H1 (cell line): ENCODE results near the gene CSGALNACT2. TPM values are rescaled to one million over a fixed set of nuclear protein-coding genes. Genes with fewer than 3 reads are reported as not detected.

ENCODE experiments used
- CTCF ChIA-PET: fragments of 300-600 bp; sonication (Branson Sonifier 250); formaldehyde crosslinking; loops from one replicate; lab custom pipeline; 2021; ENCODE audit not compliant: partially characterized antibody; lab: Charles Lee
- POLR2A ChIA-PET: fragments of 300-600 bp; sonication (Branson Sonifier 250); formaldehyde crosslinking; loops from one replicate; lab custom pipeline; 2021; ENCODE audit warnings: inconsistent platforms; ENCODE audit not compliant: partially characterized antibody; lab: Charles Lee
- DNase-seq, 2 experiments: peaks; one replicate each; pipeline versions ENCODE4 v3.0.0 to v3.0.0-alpha.2; 2010 to 2022; ENCODE audit warnings: low spot score in 2 of 2, low read depth in 1 of 2, mixed read lengths in 1 of 2
- FAIRE-seq: peaks from 2 replicates; lab custom pipeline; 2011; peaks lifted over from hg19 to GRCh38; lab: Jason Lieb, UNC
- H2AFZ ChIP-seq: 2 replicates; pipeline ENCODE4 v1.8.1; 2012; ENCODE audit warnings: low read length, inconsistent platforms
- H2AK5ac ChIP-seq: 2 replicates; pipeline ENCODE4 v1.6.1; 2013; ENCODE audit warnings: low read depth, low read length
- H2BK120ac ChIP-seq: replicated peaks from 2 replicates; pipeline ENCODE3; 2013; ENCODE audit warnings: low read depth, low read length, inconsistent platforms
- H2BK12ac ChIP-seq: 2 replicates; pipeline ENCODE4 v1.6.1; 2013; ENCODE audit warnings: low read depth, low read length
- H2BK15ac ChIP-seq: 2 replicates; pipeline ENCODE4 v1.6.1; 2013; ENCODE audit warnings: low read length
- H2BK20ac ChIP-seq: 2 replicates; pipeline ENCODE4 v1.6.1; 2013; ENCODE audit warnings: low read length
- H2BK5ac ChIP-seq: 2 replicates; pipeline ENCODE4 v1.6.1; 2013; ENCODE audit warnings: low read depth, low read length
- H3K14ac ChIP-seq: 2 replicates; pipeline ENCODE4 v1.6.1; 2013; ENCODE audit warnings: inconsistent platforms; ENCODE audit not compliant: insufficient read length
- H3K18ac ChIP-seq: 2 replicates; pipeline ENCODE4 v1.6.1; 2013; ENCODE audit warnings: low read length; ENCODE audit errors: extremely low read depth
- H3K23ac ChIP-seq: 2 replicates; pipeline ENCODE4 v1.6.1; 2013; ENCODE audit warnings: inconsistent platforms; ENCODE audit not compliant: insufficient read length
- H3K23me2 ChIP-seq: 2 replicates; pipeline ENCODE4 v1.6.1; 2013; ENCODE audit warnings: low read depth, low read length
- H3K27ac ChIP-seq: 2 replicates; pipeline ENCODE4 v1.6.1; 2011; ENCODE audit warnings: low read depth, low read length, inconsistent platforms
- H3K27me3 ChIP-seq, 4 experiments: replicated peaks in 1 of 4; 1 replicate in 1 of 4; 2 replicates in 3 of 4; pipeline versions ENCODE4 v1.6.1 to v1.8.1; 2011 to 2013; ENCODE audit warnings: low read length in 3 of 4, mild to moderate bottlenecking in 3 of 4, inconsistent platforms in 2 of 4, mixed read lengths in 2 of 4, moderate library complexity in 1 of 4; ENCODE audit not compliant: control insufficient read depth in 3 of 4, insufficient read depth in 3 of 4; ENCODE audit errors: extremely low read depth in 1 of 4
- H3K36me3 ChIP-seq, 4 experiments: 2 replicates each; pipeline versions ENCODE4 v1.6.1 to v1.8.1; 2011 to 2013; ENCODE audit warnings: mild to moderate bottlenecking in 4 of 4, low read length in 3 of 4, moderate library complexity in 2 of 4, control low read depth in 1 of 4, inconsistent platforms in 1 of 4; ENCODE audit not compliant: insufficient read depth in 4 of 4, control insufficient read depth in 2 of 4
- H3K4ac ChIP-seq: replicated peaks from 2 replicates; pipeline ENCODE3; 2013; ENCODE audit warnings: low read length, low read depth, mixed read lengths, inconsistent platforms; ENCODE audit not compliant: insufficient read length
- H3K4me1 ChIP-seq, 4 experiments: replicated peaks in 1 of 4; 1 replicate in 1 of 4; 2 replicates in 3 of 4; pipeline versions ENCODE4 v1.6.1 to v1.8.1; 2011 to 2013; ENCODE audit warnings: low read length in 3 of 4, inconsistent platforms in 2 of 4, mixed read lengths in 1 of 4; ENCODE audit not compliant: insufficient read depth in 4 of 4, control insufficient read depth in 3 of 4
- H3K4me2 ChIP-seq, 2 experiments: 2 replicates each; pipeline versions ENCODE4 v1.6.1 to v1.8.1; 2011 to 2013; ENCODE audit warnings: low read depth in 2 of 2, low read length in 2 of 2, control low read depth in 1 of 2, inconsistent platforms in 1 of 2, mild to moderate bottlenecking in 1 of 2; ENCODE audit not compliant: insufficient read depth in 1 of 2
- H3K4me3 ChIP-seq, 4 experiments: fragments of 200-600, 300-600 bp in 1 of 4; sonication (generic), shearing (Covaris generic), sonication (Bioruptor Twin) in 1 of 4; 2 replicates each; pipeline versions ENCODE4 v1.5.1 to v1.8.1; 2011 to 2016; ENCODE audit warnings: low read length in 4 of 4, low read depth in 3 of 4, control low read depth in 2 of 4, inconsistent platforms in 2 of 4, mild to moderate bottlenecking in 2 of 4, mixed read lengths in 1 of 4, moderate library complexity in 1 of 4; ENCODE audit not compliant: insufficient read depth in 2 of 4; ENCODE audit errors: extremely low read depth in 1 of 4
- H3K56ac ChIP-seq: replicated peaks from 2 replicates; pipeline ENCODE3; 2013; ENCODE audit warnings: low read depth, mild to moderate bottlenecking, mixed read lengths, low read length, inconsistent platforms; ENCODE audit not compliant: insufficient read length
- H3K79me1 ChIP-seq: 2 replicates; pipeline ENCODE4 v1.6.1; 2013; ENCODE audit warnings: low read depth, low read length, control low read depth
- H3K79me2 ChIP-seq, 2 experiments: 2 replicates each; pipeline versions ENCODE4 v1.6.1 to v1.8.1; 2012 to 2013; ENCODE audit warnings: low read length in 2 of 2, mild to moderate bottlenecking in 2 of 2, inconsistent platforms in 1 of 2; ENCODE audit not compliant: insufficient read depth in 2 of 2, control insufficient read depth in 1 of 2
- H3K9ac ChIP-seq, 4 experiments: replicated peaks in 1 of 4; 1 replicate in 1 of 4; 2 replicates in 3 of 4; pipeline versions ENCODE4 v1.6.1 to v1.8.1; 2011 to 2013; ENCODE audit warnings: low read depth in 3 of 4, low read length in 3 of 4, control low read depth in 2 of 4, mild to moderate bottlenecking in 2 of 4, moderate library complexity in 2 of 4, inconsistent platforms in 1 of 4; ENCODE audit errors: extremely low read depth in 1 of 4
- H3K9me3 ChIP-seq, 2 experiments: 2 replicates each; pipeline versions ENCODE4 v1.6.1 to v1.8.1; 2012 to 2013; ENCODE audit warnings: mild to moderate bottlenecking in 2 of 2, moderate library complexity in 2 of 2, control low read depth in 1 of 2, inconsistent platforms in 1 of 2, low read depth in 1 of 2, low read length in 1 of 2, mixed read lengths in 1 of 2; ENCODE audit not compliant: insufficient read depth in 2 of 2
- H4K20me1 ChIP-seq, 2 experiments: replicated peaks in 1 of 2; 2 replicates each; pipeline versions ENCODE3 to v1.8.1; 2011 to 2013; ENCODE audit warnings: inconsistent platforms in 2 of 2, low read length in 2 of 2, mild to moderate bottlenecking in 1 of 2; ENCODE audit not compliant: insufficient read depth in 2 of 2, control insufficient read depth in 1 of 2
- H4K5ac ChIP-seq: 2 replicates; pipeline ENCODE4 v1.6.1; 2013; ENCODE audit warnings: low read length, low read depth, mixed read lengths, inconsistent platforms; ENCODE audit not compliant: insufficient read length
- H4K8ac ChIP-seq: 2 replicates; pipeline ENCODE4 v1.8.0; 2013; ENCODE audit warnings: mild to moderate bottlenecking, moderate library complexity, low read length, inconsistent platforms; ENCODE audit not compliant: insufficient read depth; ENCODE audit errors: extremely low read depth
- H4K91ac ChIP-seq: replicated peaks from 2 replicates; pipeline ENCODE3; 2013; ENCODE audit warnings: low read length, mixed read lengths, inconsistent platforms; ENCODE audit not compliant: insufficient read length
- WGBS, 2 experiments: shearing (Covaris generic) in 1 of 2; methylation state at CpG; one replicate each; pipeline versions ENCODE4 v1.1.6 to v1.1.7; 2013 to 2015; ENCODE audit warnings: low lambda C conversion rate in 2 of 2, mixed read lengths in 2 of 2, inconsistent platforms in 1 of 2, low coverage in 1 of 2, missing lambda C conversion rate in 1 of 2; ENCODE audit not compliant: insufficient replicate concordance in 2 of 2, insufficient coverage in 1 of 2, insufficient read length in 1 of 2; ENCODE audit errors: extremely low coverage in 1 of 2, missing lambda C conversion rate in 1 of 2; 5-methylcytosine and 5-hydroxymethylcytosine counted together
- polyA plus RNA-seq, 7 experiments: library from polyadenylated mRNA; depleted of rRNA in 3 of 7; stranded (reverse) in 5 of 7; unstranded in 2 of 7; fragments of >200 nt in 5 of 7; fragments of 200-250 nt in 2 of 7; gene quantifications; 1 replicate in 5 of 7; 2 replicates in 1 of 7; 4 replicates in 1 of 7; pipeline versions ENCODE4 v1.2.1 to v1.2.3, GENCODE V29; 2011 to 2013; ENCODE audit warnings: missing spikeins in 2 of 7, mixed read lengths in 2 of 7
- total RNA-seq: library from RNA; stranded (reverse); fragmentation: NEBNext Ultra II Directional; extraction: Animal tissue kit (Norgen Biotek cat#: 25700); gene quantifications from 2 replicates; pipeline ENCODE4 v1.2.1, GENCODE V29; 2021
- TF ChIP-seq, protein P1 (sequence below): IDR thresholded peaks from 2 replicates; pipeline ENCODE4 v1.6.1; 2011; ENCODE audit warnings: low read depth, mild to moderate bottlenecking, low read length; ENCODE audit not compliant: insufficient read depth

The CSGALNACT2 gene
- total and polyA plus RNA-seq, 2 of the 8 experiments (the other 6 are each of a cell fraction or from before 2014, with no cell fraction given) = 2.6 to 5.3 TPM

DNA sequence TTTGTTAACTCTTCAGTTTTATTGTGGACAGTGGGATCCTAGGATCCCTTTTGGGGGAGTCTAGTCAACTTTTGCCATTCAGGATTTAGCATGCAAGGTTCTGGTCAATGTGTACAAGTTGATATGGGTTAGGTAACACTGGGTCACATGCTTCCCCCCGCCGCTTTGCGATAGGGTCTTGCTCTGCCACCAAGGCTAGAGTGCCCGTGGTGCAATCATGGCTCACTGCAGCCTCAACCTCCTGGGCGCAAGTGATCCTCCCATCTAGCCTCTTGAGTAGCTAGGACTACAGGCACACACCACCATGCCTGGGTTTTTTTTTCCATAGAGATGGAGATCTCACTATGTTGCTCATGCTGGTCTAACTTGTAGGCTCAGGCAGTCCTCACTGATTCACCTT, 3.2 kb upstream of the CSGALNACT2 start:
- H3K27me3 ChIP-seq = peaks cover 0 to 7% (median 1%) of the 10 kb centered on the region in 4 experiments; a peak in 3 of 7 replicates
- CTCF ChIA-PET = interaction anchor here (1.5 kb wide), 2 partner anchors 55 to 67 kb away, joined by 3 to 5 read pairs; no protein-coding TSS in a partner anchor

More for the DNA sequence above, 3.2 kb upstream of the CSGALNACT2 start:
- no peaks in the 10 kb centered on the region for H3K36me3 ChIP-seq
- H3K79me1 ChIP-seq = no peaks in the 10 kb centered on the region
- no peak overlapping the region for H2BK120ac ChIP-seq
- H3K14ac ChIP-seq = no peak overlapping the region
- POLR2A ChIA-PET = no interaction called here
- TF ChIP-seq, protein P1, sequence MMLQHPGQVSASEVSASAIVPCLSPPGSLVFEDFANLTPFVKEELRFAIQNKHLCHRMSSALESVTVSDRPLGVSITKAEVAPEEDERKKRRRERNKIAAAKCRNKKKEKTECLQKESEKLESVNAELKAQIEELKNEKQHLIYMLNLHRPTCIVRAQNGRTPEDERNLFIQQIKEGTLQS = no peak
- H3K4me3 ChIP-seq = no peak overlapping the region
- FAIRE-seq (no peak), DNase-seq (no peak)
- WGBS, 2 experiments = 97% methylated on average over 5 of the region's 5 CpGs; no CpG with 5 or more reads in 1 of the 2 experiments
- peaks cover 1 to 2% of the 10 kb centered on the region in 2 experiments for H4K20me1 ChIP-seq
- no peak overlapping the region for H3K56ac ChIP-seq
- H4K8ac ChIP-seq = no peak overlapping the region
- no peak overlapping the region for H2BK12ac ChIP-seq
- H2AFZ ChIP-seq = no peak overlapping the region
- no peak overlapping the region for H2BK5ac ChIP-seq
- H4K5ac ChIP-seq = no peak overlapping the region
- H3K9ac ChIP-seq = no peak overlapping the region
- H2AK5ac ChIP-seq = no peak overlapping the region
- H3K4ac ChIP-seq = no peak overlapping the region
- H3K4me1 ChIP-seq = peaks cover 0 to 6% (median 1%) of the 10 kb centered on the region in 4 experiments; a peak in 4 of 7 replicates
- H3K79me2 ChIP-seq = 0 out of 4 replicates have a peak, but pooled peaks cover 0 to 4% of the 10 kb centered on the region in 2 experiments
- no peak overlapping the region for H2BK20ac ChIP-seq
- H3K9me3 ChIP-seq = no peaks in the 10 kb centered on the region
- no peak overlapping the region for H3K4me2 ChIP-seq
- H3K23ac ChIP-seq = no peak overlapping the region
- no peak overlapping the region for H3K18ac ChIP-seq
- no peak overlapping the region for H4K91ac ChIP-seq
- H3K27ac ChIP-seq = no peak overlapping the region
- H2BK15ac ChIP-seq = no peak overlapping the region
- H3K23me2 ChIP-seq = peaks cover 14% of the 10 kb centered on the region
